MM.1S (cell line): ENCODE results near the gene LRRC32.

Experiments
- EZH2 ChIP-seq: fragments of 300-600 bp; sonication (generic); optimal IDR thresholded peaks from 2 replicates; pipeline ENCODE3; 2017; ENCODE audit warnings: low read depth, mild to moderate bottlenecking, antibody characterized with exemption, low read length, mixed read lengths
- TF ChIP-seq, protein P1 (sequence below): fragments of 300-600 bp; sonication (generic); IDR thresholded peaks from 2 replicates; pipeline ENCODE4 v1.5.1; 2016; ENCODE audit warnings: antibody characterized with exemption, low read length, mixed read lengths

DNA sequence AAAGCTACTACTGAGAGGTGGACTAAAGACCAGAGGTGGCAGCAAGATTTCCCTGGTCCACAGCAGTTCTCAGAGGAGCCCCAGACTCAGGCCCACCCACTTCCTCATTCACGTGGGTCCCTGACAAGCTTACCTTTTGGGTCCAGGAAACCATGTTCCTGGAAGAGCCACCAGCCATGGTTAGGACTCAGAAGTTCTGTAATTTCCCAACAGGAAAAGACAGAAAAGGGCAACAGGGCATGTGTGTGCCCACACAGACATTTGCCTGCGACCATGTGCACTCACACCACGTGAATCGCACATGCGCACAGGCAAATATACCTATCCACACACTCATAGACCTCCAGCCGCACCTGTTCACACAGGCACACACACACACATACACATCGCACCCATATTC lies 42.9 kb downstream of the LRRC32 start:
- no peak for TF ChIP-seq EZH2
- TF ChIP-seq, protein P1, sequence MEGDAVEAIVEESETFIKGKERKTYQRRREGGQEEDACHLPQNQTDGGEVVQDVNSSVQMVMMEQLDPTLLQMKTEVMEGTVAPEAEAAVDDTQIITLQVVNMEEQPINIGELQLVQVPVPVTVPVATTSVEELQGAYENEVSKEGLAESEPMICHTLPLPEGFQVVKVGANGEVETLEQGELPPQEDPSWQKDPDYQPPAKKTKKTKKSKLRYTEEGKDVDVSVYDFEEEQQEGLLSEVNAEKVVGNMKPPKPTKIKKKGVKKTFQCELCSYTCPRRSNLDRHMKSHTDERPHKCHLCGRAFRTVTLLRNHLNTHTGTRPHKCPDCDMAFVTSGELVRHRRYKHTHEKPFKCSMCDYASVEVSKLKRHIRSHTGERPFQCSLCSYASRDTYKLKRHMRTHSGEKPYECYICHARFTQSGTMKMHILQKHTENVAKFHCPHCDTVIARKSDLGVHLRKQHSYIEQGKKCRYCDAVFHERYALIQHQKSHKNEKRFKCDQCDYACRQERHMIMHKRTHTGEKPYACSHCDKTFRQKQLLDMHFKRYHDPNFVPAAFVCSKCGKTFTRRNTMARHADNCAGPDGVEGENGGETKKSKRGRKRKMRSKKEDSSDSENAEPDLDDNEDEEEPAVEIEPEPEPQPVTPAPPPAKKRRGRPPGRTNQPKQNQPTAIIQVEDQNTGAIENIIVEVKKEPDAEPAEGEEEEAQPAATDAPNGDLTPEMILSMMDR: no peak
